ENCODE data around the gene SPINT3.
"Not testable (repeated sequence)": the region's sequence is repeated elsewhere in the genome, so short reads cannot be mapped to it uniquely, and the experiment has no call there.

Gene SPINT3

DNA sequence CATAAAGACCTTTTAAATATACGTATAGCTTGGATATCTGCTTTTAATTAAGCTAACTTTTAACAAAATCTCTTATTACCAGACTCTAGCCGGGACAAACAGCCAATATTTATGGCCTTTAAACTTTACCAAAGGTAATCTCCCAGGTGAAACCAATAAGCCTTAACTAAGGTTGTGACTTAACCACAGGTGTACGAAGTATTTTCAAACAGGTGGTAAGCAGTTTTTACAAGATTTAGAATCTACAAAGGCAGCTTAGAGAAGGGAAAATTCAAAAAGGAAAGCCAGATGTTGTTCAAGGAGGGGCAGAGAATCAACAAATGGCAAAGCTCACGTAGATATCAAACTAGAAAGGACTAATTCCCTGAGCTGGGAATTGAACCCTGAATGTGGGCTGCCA lies 30.0 kb downstream of the SPINT3 start:
- Histone ChIP-seq H3K4me1 (ENCODE audit: low read depth, poor library complexity, severe bottlenecking) (no peaks in the 10 kb centered on the region), H3K4me3 (IDR thresholded peaks at IDR 0.05; ENCODE audit: insufficient read depth, low read depth, low read length) (no peak overlapping the region), H3K36me3 (ENCODE audit: insufficient read depth) (no peaks in the 10 kb centered on the region), H2AFZ (ENCODE audit: low read depth) (no peak overlapping the region), H3K27me3 (ENCODE audit: insufficient read depth, low read depth) (no peaks in the 10 kb centered on the region), H3K9ac (no peak overlapping the region), H3K79me2 (ENCODE audit: insufficient read depth, low read depth) (no peaks in the 10 kb centered on the region), H4K20me1 (ENCODE audit: insufficient read depth) (no peaks in the 10 kb centered on the region), H3K27ac (no peak overlapping the region), H3K4me2 (no peak overlapping the region)
- TF ChIP-seq, protein P1, sequence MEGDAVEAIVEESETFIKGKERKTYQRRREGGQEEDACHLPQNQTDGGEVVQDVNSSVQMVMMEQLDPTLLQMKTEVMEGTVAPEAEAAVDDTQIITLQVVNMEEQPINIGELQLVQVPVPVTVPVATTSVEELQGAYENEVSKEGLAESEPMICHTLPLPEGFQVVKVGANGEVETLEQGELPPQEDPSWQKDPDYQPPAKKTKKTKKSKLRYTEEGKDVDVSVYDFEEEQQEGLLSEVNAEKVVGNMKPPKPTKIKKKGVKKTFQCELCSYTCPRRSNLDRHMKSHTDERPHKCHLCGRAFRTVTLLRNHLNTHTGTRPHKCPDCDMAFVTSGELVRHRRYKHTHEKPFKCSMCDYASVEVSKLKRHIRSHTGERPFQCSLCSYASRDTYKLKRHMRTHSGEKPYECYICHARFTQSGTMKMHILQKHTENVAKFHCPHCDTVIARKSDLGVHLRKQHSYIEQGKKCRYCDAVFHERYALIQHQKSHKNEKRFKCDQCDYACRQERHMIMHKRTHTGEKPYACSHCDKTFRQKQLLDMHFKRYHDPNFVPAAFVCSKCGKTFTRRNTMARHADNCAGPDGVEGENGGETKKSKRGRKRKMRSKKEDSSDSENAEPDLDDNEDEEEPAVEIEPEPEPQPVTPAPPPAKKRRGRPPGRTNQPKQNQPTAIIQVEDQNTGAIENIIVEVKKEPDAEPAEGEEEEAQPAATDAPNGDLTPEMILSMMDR (conservative IDR thresholded peaks at IDR 0.05; ENCODE audit: low read depth, low read length): no peak

GRCh38 chr20:45484676-45485075 lies 30.7 kb downstream of the SPINT3 start:
- TF ChIP-seq, protein P1 (conservative IDR thresholded peaks at IDR 0.05; ENCODE audit: low read depth, low read length): no peak
- no peak overlapping the region for H2AFZ ChIP-seq (ENCODE audit: low read depth)

GRCh38 chr20:45479822-45480221 lies 35.6 kb downstream of the SPINT3 start:
- H2AFZ ChIP-seq (ENCODE audit: low read depth): no peak overlapping the region
- H3K4me1 ChIP-seq (ENCODE audit: low read depth, poor library complexity, severe bottlenecking): no peaks in the 10 kb centered on the region
- H3K27ac ChIP-seq: no peak overlapping the region
- TF ChIP-seq, protein P1 (conservative IDR thresholded peaks at IDR 0.05; ENCODE audit: low read depth, low read length): no peak
- no peak overlapping the region for H3K4me3 ChIP-seq (IDR thresholded peaks at IDR 0.05; ENCODE audit: insufficient read depth, low read depth, low read length)
- H3K4me2 ChIP-seq: no peak overlapping the region
- no peak overlapping the region for H3K9ac ChIP-seq
- H3K36me3 ChIP-seq (ENCODE audit: insufficient read depth): no peaks in the 10 kb centered on the region
- no peaks in the 10 kb centered on the region for H4K20me1 ChIP-seq (ENCODE audit: insufficient read depth)
- H3K27me3 ChIP-seq (ENCODE audit: insufficient read depth, low read depth): no peaks in the 10 kb centered on the region
- no peaks in the 10 kb centered on the region for H3K79me2 ChIP-seq (ENCODE audit: insufficient read depth, low read depth)

More at GRCh38 chr20:45484676-45485075, 30.7 kb downstream of the SPINT3 start:
- no peaks in the 10 kb centered on the region for H3K27me3 ChIP-seq (ENCODE audit: insufficient read depth, low read depth)
- no peaks in the 10 kb centered on the region for H4K20me1 ChIP-seq (ENCODE audit: insufficient read depth)
- H3K4me1 ChIP-seq (ENCODE audit: low read depth, poor library complexity, severe bottlenecking): no peaks in the 10 kb centered on the region
- no peak overlapping the region for H3K27ac ChIP-seq
- H3K36me3 ChIP-seq (ENCODE audit: insufficient read depth): no peaks in the 10 kb centered on the region
- H3K4me3 ChIP-seq (IDR thresholded peaks at IDR 0.05; ENCODE audit: insufficient read depth, low read depth, low read length): no peak overlapping the region
- H3K9ac ChIP-seq: no peak overlapping the region
- H3K79me2 ChIP-seq (ENCODE audit: insufficient read depth, low read depth): no peaks in the 10 kb centered on the region
- no peak overlapping the region for H3K4me2 ChIP-seq

DNA sequence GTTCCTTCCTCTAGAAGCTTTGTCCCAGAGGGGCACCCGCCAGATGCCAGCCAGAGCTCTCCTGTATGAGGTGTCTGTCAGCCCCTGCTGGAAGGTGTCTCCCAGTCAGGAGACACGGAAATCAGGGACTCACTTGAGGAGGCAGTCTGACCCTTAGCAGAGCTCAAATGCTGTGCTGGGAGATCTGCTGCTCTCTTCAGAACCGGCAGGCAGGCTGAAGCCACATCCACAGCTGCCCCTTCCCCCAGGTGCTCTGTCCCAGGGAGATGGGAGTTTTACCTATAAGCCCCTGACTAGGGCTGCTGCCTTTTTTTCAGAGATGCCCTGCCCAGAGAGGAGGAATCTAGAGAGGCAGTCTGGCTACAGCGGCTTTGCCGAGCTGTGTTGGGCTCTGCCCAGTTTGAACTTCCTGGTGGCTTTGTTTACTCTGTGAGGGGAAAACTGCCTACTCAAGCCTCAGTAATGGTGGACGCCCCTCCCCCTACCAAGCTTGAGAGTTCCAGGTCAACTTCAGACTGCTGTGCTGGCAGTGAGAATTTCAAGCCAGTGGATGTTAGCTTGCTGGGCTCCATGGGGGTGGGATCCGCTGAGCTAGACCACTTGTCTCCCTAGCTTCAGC lies 37.8 kb downstream of the SPINT3 start:
- H3K36me3 ChIP-seq (ENCODE audit: insufficient read depth); H3K4me1 ChIP-seq (ENCODE audit: low read depth, poor library complexity, severe bottlenecking); H4K20me1 ChIP-seq (ENCODE audit: insufficient read depth); H3K79me2 ChIP-seq (ENCODE audit: insufficient read depth, low read depth); H3K4me2 ChIP-seq; H3K27me3 ChIP-seq (ENCODE audit: insufficient read depth, low read depth); H3K9ac ChIP-seq; H3K4me3 ChIP-seq (IDR thresholded peaks at IDR 0.05; ENCODE audit: insufficient read depth, low read depth, low read length); H3K27ac ChIP-seq; H2AFZ ChIP-seq (ENCODE audit: low read depth): not testable (repeated sequence)

- not testable (repeated sequence) for H3K4me3 ChIP-seq (IDR thresholded peaks at IDR 0.05; ENCODE audit: insufficient read depth, low read depth, low read length); H3K27me3 ChIP-seq (ENCODE audit: insufficient read depth, low read depth)
These were observed 43.1 kb downstream of the SPINT3 start for GRCh38 chr20:45472286-45472685.

More at GRCh38 chr20:45472286-45472685, 43.1 kb downstream of the SPINT3 start:
- not testable (repeated sequence) for H4K20me1 ChIP-seq (ENCODE audit: insufficient read depth); H3K36me3 ChIP-seq (ENCODE audit: insufficient read depth); H2AFZ ChIP-seq (ENCODE audit: low read depth); H3K27ac ChIP-seq; H3K4me2 ChIP-seq; H3K79me2 ChIP-seq (ENCODE audit: insufficient read depth, low read depth); H3K9ac ChIP-seq
- H3K4me1 ChIP-seq (ENCODE audit: low read depth, poor library complexity, severe bottlenecking): peaks cover 11% of the 10 kb centered on the region
